ENCODE data around the gene NUCB1. TPM values are rescaled to one million over a fixed set of nuclear protein-coding genes. Genes with fewer than 3 reads are reported as not detected.

NUCB1 gene
- total and polyA plus RNA-seq, 9 of the 15 experiments (the other 6 are each of a cell fraction or from before 2014, with no cell fraction given) = 3.1 to 153 (median 71.7) TPM

DNA sequence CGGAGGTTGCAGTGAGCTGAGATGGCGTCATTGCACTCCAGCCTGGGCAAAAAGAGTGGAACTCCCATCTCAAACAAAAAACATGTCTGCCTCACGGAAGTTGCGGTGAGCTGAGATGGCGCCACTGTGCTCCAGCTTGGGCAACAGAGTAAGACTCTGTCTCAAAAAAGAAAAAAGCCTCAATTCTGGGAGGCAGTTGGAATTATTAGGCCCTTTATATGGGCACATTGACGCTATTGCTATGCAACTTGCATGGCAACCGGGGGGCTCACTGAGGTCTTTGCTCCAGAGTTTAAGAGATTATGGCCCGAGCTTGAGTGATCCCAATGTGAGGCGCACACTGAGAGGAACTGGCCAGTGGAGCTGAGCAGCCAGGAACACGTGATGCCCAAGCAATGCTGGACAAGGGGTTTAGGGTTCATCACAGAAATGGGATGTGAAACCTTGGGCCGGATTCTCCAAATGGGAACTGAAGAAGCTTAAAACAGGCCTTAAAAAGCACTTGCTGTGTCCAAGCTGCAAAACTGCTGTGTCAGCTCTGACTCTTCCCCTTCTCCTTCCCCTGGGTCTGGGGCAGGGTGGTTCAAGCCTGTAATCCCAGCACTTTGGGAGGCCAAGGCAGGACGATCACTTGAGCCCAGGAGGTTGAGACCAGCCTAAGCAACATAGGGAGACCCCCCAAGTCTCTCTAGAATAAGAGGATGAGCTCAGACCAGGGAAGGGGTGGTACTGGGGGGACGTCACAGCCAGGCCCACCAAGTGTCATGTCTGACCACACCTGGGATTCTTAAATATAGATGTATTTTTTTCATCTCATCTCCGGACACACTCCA is 67.5 kb downstream of the NUCB1 start (continued):
- TF ChIP-seq HMG20B (CRISPR knock-in tag; IDR thresholded peaks at IDR 0.05) (no peak), RNF2 (IDR thresholded peaks at IDR 0.05) (no peak; the same call in 1 of the 2 replicates), ZNF316 (IDR thresholded peaks at IDR 0.05) (peak; percentile 100), MTA3 (IDR thresholded peaks at IDR 0.05; ENCODE audit: borderline replicate concordance) (peak; percentile 58), ELF4 (CRISPR knock-in tag; IDR thresholded peaks at IDR 0.05) (peak; percentile 78), NUFIP1 (IDR thresholded peaks at IDR 0.05; ENCODE audit: partially characterized antibody) (no peak), MTA2 (IDR thresholded peaks at IDR 0.05; ENCODE audit: low read depth) (no peak), ETV5 (CRISPR knock-in tag; IDR thresholded peaks at IDR 0.05; ENCODE audit: low read depth) (peak; percentile 51), ZNF232 (CRISPR knock-in tag; IDR thresholded peaks at IDR 0.05) (no peak), ZNF444 (CRISPR knock-in tag; IDR thresholded peaks at IDR 0.05) (peak; percentile 81), NR3C1 (CRISPR knock-in tag; IDR thresholded peaks at IDR 0.05) (no peak), ZNF347 (CRISPR knock-in tag; IDR thresholded peaks at IDR 0.05; ENCODE audit: low read depth) (no peak), CHD2 (IDR thresholded peaks at IDR 0.05; ENCODE audit: low read depth, low read length) (peak; percentile 40), RFX7 (CRISPR knock-in tag; IDR thresholded peaks at IDR 0.05) (peak; percentile 54; the same call in 1 of the 2 replicates), ADNP (tag; IDR thresholded peaks at IDR 0.05) (no peak), NR4A1 (CRISPR knock-in tag; IDR thresholded peaks at IDR 0.05) (no peak), NR4A1 (tag; IDR thresholded peaks at IDR 0.05) (0 out of 2 replicates have a peak, but pooled peaks have one; percentile 58)
- TF ChIP-seq, protein P1, sequence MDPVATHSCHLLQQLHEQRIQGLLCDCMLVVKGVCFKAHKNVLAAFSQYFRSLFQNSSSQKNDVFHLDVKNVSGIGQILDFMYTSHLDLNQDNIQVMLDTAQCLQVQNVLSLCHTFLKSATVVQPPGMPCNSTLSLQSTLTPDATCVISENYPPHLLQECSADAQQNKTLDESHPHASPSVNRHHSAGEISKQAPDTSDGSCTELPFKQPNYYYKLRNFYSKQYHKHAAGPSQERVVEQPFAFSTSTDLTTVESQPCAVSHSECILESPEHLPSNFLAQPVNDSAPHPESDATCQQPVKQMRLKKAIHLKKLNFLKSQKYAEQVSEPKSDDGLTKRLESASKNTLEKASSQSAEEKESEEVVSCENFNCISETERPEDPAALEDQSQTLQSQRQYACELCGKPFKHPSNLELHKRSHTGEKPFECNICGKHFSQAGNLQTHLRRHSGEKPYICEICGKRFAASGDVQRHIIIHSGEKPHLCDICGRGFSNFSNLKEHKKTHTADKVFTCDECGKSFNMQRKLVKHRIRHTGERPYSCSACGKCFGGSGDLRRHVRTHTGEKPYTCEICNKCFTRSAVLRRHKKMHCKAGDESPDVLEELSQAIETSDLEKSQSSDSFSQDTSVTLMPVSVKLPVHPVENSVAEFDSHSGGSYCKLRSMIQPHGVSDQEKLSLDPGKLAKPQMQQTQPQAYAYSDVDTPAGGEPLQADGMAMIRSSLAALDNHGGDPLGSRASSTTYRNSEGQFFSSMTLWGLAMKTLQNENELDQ (CRISPR knock-in tag; IDR thresholded peaks at IDR 0.05; ENCODE audit: borderline replicate concordance) = no peak
- TF ChIP-seq, protein P2, sequence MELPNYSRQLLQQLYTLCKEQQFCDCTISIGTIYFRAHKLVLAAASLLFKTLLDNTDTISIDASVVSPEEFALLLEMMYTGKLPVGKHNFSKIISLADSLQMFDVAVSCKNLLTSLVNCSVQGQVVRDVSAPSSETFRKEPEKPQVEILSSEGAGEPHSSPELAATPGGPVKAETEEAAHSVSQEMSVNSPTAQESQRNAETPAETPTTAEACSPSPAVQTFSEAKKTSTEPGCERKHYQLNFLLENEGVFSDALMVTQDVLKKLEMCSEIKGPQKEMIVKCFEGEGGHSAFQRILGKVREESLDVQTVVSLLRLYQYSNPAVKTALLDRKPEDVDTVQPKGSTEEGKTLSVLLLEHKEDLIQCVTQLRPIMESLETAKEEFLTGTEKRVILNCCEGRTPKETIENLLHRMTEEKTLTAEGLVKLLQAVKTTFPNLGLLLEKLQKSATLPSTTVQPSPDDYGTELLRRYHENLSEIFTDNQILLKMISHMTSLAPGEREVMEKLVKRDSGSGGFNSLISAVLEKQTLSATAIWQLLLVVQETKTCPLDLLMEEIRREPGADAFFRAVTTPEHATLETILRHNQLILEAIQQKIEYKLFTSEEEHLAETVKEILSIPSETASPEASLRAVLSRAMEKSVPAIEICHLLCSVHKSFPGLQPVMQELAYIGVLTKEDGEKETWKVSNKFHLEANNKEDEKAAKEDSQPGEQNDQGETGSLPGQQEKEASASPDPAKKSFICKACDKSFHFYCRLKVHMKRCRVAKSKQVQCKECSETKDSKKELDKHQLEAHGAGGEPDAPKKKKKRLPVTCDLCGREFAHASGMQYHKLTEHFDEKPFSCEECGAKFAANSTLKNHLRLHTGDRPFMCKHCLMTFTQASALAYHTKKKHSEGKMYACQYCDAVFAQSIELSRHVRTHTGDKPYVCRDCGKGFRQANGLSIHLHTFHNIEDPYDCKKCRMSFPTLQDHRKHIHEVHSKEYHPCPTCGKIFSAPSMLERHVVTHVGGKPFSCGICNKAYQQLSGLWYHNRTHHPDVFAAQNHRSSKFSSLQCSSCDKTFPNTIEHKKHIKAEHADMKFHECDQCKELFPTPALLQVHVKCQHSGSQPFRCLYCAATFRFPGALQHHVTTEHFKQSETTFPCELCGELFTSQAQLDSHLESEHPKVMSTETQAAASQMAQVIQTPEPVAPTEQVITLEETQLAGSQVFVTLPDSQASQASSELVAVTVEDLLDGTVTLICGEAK (IDR thresholded peaks at IDR 0.05) = no peak
- TF ChIP-seq, protein P2 (CRISPR knock-in tag; IDR thresholded peaks at IDR 0.05) = no peak
